Activated CD4-positive, alpha-beta memory T cell treated with anti-CD3 and anti-CD28 coated beads for 36 hours (primary cell): ENCODE data around the gene UGT2B15. TPM values are rescaled to one million over a fixed set of nuclear protein-coding genes. Genes with fewer than 3 reads are reported as not detected.
"Not testable (repeated sequence)": the region's sequence is repeated elsewhere in the genome, so short reads cannot be mapped to it uniquely, and the experiment has no call there.

ENCODE experiments used
- CTCF ChIA-PET: fragments of 350-600 bp; sonication (Branson Sonifier 250); formaldehyde crosslinking; loops from one replicate; lab custom pipeline; 2021; ENCODE audit warnings: antibody characterized with exemption, inconsistent platforms; lab: Charles Lee
- POLR2A ChIA-PET: fragments of 350-600 bp; sonication (Branson Sonifier 250); formaldehyde crosslinking; loops from one replicate; lab custom pipeline; 2021; ENCODE audit warnings: antibody characterized with exemption; lab: Charles Lee
- DNase-seq: peaks from one replicate; pipeline ENCODE4 v3.0.0-alpha.2; 2020
- H3K27ac Mint-ChIP-seq: one replicate; pipeline ENCODE4 v1.8.0; 2021; ENCODE audit warnings: mixed read lengths
- H3K27me3 Mint-ChIP-seq: one replicate; pipeline ENCODE4 v1.8.0; 2021; ENCODE audit warnings: mixed read lengths
- H3K36me3 Mint-ChIP-seq: one replicate; pipeline ENCODE4 v1.8.0; 2021; ENCODE audit warnings: mixed read lengths
- H3K4me1 Mint-ChIP-seq: one replicate; pipeline ENCODE4 v1.8.0; 2021; ENCODE audit warnings: low read depth, mixed read lengths
- H3K4me3 Mint-ChIP-seq: one replicate; pipeline ENCODE4 v1.8.0; 2021; ENCODE audit warnings: mild to moderate bottlenecking, mixed read lengths
- H3K9me3 Mint-ChIP-seq: one replicate; pipeline ENCODE4 v1.8.0; 2021; ENCODE audit warnings: mixed read lengths
- intact Hi-C: fragments of 100-400 bp; cut with micrococcal nuclease; formaldehyde crosslinking; loops from one replicate; pipeline ENCODE4 v1.15.1; 2023
- total RNA-seq, 2 experiments: library from RNA; stranded (reverse); gene quantifications; one replicate each; pipeline ENCODE4 v1.2.3, GENCODE V29; 2021

UGT2B15 gene
- total RNA-seq, 2 experiments from 2014 or later = not detected

DNA sequence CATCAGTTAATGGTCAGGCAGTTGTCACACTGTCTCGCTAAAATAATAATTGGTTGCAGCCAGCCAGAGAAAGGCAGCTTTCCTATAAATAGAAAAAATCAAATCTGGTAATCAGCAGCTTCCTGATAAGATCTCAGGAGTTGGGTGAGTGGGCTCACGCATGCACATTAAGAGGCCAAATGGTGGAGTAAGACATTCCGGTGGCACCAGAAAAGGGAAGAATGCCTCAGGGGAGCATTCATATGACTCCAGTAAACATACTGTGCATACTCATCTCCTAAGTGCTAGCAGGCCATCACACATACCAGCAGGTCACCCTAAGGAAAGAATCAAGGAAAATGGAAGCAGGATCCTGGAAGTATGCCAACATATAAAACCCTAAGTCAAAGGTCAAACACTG is 40.1 kb downstream of the UGT2B15 start:
- ChIA-PET CTCF (no interaction called here), POLR2A (no interaction called here)
- no peaks in the 10 kb centered on the region for H3K4me1 Mint-ChIP-seq
- H3K36me3 Mint-ChIP-seq = no peaks in the 10 kb centered on the region
- no peaks in the 10 kb centered on the region for H3K9me3 Mint-ChIP-seq
- no peak for DNase-seq
- no peak overlapping the region for H3K27ac Mint-ChIP-seq
- intact Hi-C loops = no loop called here
- no peak overlapping the region for H3K4me3 Mint-ChIP-seq
- peaks cover 2% of the 10 kb centered on the region for H3K27me3 Mint-ChIP-seq

DNA sequence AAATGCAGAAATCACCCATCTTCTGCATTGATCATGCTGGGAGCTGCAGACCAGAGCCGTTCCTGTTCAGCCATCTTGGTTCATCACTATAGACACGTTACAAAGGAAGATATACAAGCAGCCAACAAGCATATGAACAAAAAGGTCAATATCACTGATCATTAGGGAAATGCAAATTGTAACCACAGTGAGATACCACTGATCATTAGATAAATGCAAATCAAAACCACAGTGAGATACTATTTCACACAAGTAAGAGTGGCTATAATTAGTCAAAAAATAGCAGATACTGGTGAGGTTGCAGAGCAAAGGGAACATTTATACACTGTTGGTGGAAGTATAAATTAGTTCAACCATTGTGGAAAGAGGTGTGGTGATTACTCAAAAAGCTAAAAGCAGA is 47.7 kb downstream of the UGT2B15 start:
- POLR2A ChIA-PET, intact Hi-C loops, H3K4me1 Mint-ChIP-seq, H3K9me3 Mint-ChIP-seq, CTCF ChIA-PET, H3K4me3 Mint-ChIP-seq, DNase-seq, H3K27me3 Mint-ChIP-seq, H3K36me3 Mint-ChIP-seq, H3K27ac Mint-ChIP-seq: not testable (repeated sequence)

DNA sequence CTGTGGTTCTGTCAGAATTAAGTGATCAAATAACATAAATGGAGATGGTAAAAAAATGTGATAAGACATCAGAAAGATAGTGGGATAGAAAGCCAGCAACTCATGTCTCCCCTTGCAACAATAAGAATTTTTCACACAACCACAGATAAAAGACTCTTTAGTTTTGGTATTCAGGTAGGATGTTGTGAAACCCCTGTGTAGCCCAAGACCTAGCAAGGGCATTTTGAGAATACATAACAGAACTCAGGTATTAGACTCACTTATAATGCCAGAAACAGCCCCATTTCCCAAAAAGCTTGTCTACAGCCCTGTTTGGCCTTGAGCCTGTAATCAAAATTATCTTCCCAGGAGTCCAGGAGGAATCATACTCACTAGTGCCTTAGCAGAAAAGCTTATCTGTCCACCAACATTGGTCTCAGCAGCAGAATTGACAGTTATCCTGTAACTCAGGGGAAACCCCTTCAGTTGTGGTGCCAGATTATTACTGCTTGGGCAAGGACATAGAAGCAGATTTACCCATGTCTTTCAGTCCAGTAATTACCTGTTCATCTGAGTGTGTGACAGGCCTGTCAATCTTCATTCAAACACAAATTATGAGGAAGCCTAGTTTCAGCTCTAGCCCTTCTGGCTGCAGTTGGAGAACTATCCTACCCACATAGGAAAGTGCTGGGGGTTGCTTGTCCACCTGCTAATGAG is 53.3 kb downstream of the UGT2B15 start:
- DNase-seq = no peak
- H3K9me3 Mint-ChIP-seq = no peaks in the 10 kb centered on the region
- H3K4me3 Mint-ChIP-seq = no peak overlapping the region
- H3K27me3 Mint-ChIP-seq = peaks cover 3% of the 10 kb centered on the region
- no peak overlapping the region for H3K27ac Mint-ChIP-seq
- CTCF ChIA-PET = no interaction called here
- no peaks in the 10 kb centered on the region for H3K4me1 Mint-ChIP-seq
- no peaks in the 10 kb centered on the region for H3K36me3 Mint-ChIP-seq
- POLR2A ChIA-PET = no interaction called here
- intact Hi-C loops = no loop called here

DNA sequence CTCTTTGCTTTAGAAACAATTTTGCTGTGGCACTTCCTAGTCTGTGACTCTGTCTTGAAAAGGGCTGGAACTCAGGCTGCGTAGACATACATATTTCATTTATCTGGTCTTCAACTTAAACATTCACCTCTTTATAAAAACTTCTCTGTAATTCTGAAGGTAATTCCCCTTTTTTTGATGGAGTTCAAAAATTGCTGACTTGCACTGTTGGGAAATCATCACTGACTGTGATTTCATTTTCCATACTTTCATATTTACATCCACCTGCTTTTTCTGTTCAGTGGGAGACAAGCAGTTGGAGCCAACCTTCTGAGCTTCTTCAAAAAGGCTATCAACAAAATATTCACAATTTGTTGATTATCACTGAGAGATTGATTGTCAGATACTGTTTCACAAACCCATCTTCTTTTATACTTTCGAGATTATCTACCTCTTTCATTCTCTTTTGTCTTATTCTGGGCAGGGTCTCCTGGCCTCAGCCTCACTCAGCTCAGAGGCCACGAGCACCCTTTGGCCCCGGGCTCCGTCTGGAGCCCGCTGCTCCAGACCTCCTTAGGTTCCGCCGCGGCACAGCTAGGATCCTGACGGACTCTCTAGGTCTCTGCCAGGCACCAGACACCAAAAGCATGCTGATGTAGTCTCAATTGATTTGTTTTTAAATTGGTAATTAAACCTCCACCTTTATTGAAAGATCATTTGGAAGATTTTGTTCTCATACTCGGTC is 54.6 kb downstream of the UGT2B15 start:
- ChIA-PET CTCF (no interaction called here), POLR2A (no interaction called here)
- intact Hi-C loops = no loop called here
- Mint-ChIP-seq H3K4me1 (no peaks in the 10 kb centered on the region), H3K4me3 (no peak overlapping the region), H3K36me3 (no peaks in the 10 kb centered on the region), H3K27me3 (peaks cover 3% of the 10 kb centered on the region), H3K27ac (no peak overlapping the region), H3K9me3 (no peaks in the 10 kb centered on the region)
- no peak for DNase-seq

DNA sequence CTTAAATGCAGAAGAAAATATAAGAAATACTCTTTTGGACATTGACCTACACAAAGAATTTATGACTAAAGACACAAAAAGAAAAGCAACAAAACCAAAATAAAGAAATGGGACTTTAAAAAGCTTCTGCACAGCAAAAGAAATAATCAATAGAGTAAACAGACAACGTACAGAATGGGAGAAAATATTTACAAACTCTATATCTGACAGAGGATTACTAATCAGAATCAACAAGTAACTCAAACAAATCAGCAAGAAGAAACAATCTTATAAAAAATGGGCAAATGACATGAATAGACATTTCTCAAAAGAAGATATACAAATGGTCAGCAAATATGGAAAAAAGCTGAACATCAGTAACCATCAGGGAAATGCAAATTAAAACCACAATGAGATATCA is 56.7 kb downstream of the UGT2B15 start:
- peaks cover 8% of the 10 kb centered on the region for H3K27me3 Mint-ChIP-seq
- no peaks in the 10 kb centered on the region for H3K36me3 Mint-ChIP-seq
- H3K4me3 Mint-ChIP-seq = no peak overlapping the region
- DNase-seq = no peak
- intact Hi-C loops = no loop called here
- H3K4me1 Mint-ChIP-seq = no peaks in the 10 kb centered on the region
- ChIA-PET CTCF (no interaction called here), POLR2A (no interaction called here)
- no peak overlapping the region for H3K27ac Mint-ChIP-seq
- H3K9me3 Mint-ChIP-seq = no peaks in the 10 kb centered on the region

DNA sequence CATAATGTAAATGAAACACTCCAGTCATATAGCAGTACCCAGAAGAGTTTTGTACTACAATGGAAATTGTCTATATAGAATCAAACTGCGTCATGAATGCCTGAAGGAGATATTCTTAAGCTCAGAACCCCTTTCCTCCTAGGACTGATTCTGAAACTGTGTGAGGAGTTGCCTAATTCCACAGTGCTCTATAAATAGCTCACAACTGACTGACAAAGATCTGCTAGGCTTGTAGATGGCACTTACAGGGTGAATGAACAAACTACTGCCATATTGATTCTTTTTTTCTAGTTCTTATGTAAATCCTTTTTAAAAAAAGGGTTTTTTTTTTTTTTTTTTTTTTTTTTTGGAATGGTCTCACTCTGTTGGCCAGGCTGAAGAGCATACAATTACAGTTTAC is 64.2 kb downstream of the UGT2B15 start:
- Mint-ChIP-seq H3K27ac (no peak overlapping the region), H3K9me3 (no peaks in the 10 kb centered on the region), H3K36me3 (no peaks in the 10 kb centered on the region), H3K27me3 (peaks cover 4% of the 10 kb centered on the region), H3K4me3 (no peak overlapping the region), H3K4me1 (no peaks in the 10 kb centered on the region)
- intact Hi-C loops = no loop called here
- POLR2A ChIA-PET = no interaction called here
- CTCF ChIA-PET = interaction anchor here (0.6 kb wide), 1 partner anchor 348 kb away, joined by 3 read pairs; no protein-coding TSS in a partner anchor
- no peak for DNase-seq

DNA sequence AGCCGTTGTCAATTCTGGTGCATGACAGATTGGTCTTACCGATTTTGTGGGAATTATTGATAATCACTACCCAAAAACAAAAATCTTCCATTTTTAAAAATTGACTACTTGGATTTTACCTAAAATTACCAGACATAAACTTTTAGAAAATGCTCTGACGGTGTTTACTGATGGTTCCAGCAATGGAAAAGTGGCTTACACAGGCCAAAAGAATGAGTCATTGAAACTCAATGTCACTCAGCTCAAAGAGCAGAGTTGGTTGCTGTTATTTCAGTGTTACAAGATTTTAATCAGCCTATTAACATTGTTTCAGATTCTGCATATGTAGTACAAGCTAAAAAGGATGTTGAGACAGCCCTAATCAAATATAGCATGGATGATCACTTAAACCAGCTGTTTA is 71.3 kb downstream of the UGT2B15 start:
- Mint-ChIP-seq H3K27me3 (no peaks in the 10 kb centered on the region), H3K4me1 (no peaks in the 10 kb centered on the region), H3K36me3 (no peaks in the 10 kb centered on the region), H3K4me3 (no peak overlapping the region), H3K9me3 (peaks cover 2% of the 10 kb centered on the region), H3K27ac (no peak overlapping the region)
- ChIA-PET CTCF (no interaction called here), POLR2A (no interaction called here)
- intact Hi-C loops = no loop called here
- no peak for DNase-seq

DNA sequence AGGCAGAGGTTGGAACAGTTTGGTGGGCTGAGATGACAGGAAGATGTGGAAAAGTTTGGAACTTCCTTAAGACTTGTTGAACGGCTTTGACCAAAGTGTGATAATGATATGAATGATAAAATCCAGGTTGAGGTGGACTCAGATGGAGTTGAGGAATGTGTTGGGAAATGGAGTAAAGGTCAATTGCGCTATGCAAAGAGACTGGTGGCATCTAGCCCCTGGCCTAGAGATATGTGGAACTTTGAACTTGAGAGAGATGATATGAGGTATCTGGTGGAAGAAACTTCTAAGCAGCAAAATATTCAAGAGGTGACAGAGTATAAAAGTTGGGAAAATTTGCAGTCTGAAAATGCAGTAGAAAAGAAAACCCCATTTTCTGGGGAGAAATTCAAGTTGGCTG is 73.0 kb downstream of the UGT2B15 start:
- H3K4me3 Mint-ChIP-seq = no peak overlapping the region
- ChIA-PET POLR2A (no interaction called here), CTCF (no interaction called here)
- no peak for DNase-seq
- intact Hi-C loops = no loop called here
- H3K27me3 Mint-ChIP-seq = no peaks in the 10 kb centered on the region
- H3K36me3 Mint-ChIP-seq = no peaks in the 10 kb centered on the region
- no peak overlapping the region for H3K27ac Mint-ChIP-seq
- no peaks in the 10 kb centered on the region for H3K4me1 Mint-ChIP-seq
- H3K9me3 Mint-ChIP-seq = peaks cover 2% of the 10 kb centered on the region

Other genes with a start within 250 kb of the UGT2B15 start
- not detected for gene TMPRSS11E, start 223.2 kb downstream of the UGT2B15 start, total RNA-seq
- not detected for gene UGT2B17, start 94.3 kb downstream of the UGT2B15 start, total RNA-seq
- gene UGT2B10, start 145.3 kb upstream of the UGT2B15 start, total RNA-seq = not detected